GM06990 (cell line): Measurements from ENCODE around the gene RAB3D.
"Not testable (repeated sequence)": the region's sequence is repeated elsewhere in the genome, so short reads cannot be mapped to it uniquely, and the experiment has no call there.

Source experiments
- DNase-seq: peaks from one replicate; pipeline ENCODE4 v3.0.0-alpha.2; 2011; ENCODE audit not compliant: insufficient read length; ENCODE audit errors: extremely low read depth
- H3K27me3 ChIP-seq: replicated peaks from 2 replicates; pipeline ENCODE4 v1.6.0; 2011; ENCODE audit warnings: low read length; ENCODE audit not compliant: control insufficient read depth, insufficient read depth
- H3K36me3 ChIP-seq: 2 replicates; pipeline ENCODE4 v1.5.1; 2011; ENCODE audit warnings: low read length; ENCODE audit not compliant: control insufficient read depth, insufficient read depth
- H3K4me3 ChIP-seq: replicated peaks from 2 replicates; pipeline ENCODE4 v1.5.1; 2011; ENCODE audit warnings: low read depth, mild to moderate bottlenecking, control low read depth, low read length
- TF ChIP-seq, protein P1 (sequence below): IDR thresholded peaks from 2 replicates; pipeline ENCODE4 v1.5.1; 2011; ENCODE audit warnings: low read length, control low read depth, mild to moderate bottlenecking, inconsistent platforms; ENCODE audit not compliant: insufficient read depth, poor library complexity, severe bottlenecking

Gene RAB3D

DNA sequence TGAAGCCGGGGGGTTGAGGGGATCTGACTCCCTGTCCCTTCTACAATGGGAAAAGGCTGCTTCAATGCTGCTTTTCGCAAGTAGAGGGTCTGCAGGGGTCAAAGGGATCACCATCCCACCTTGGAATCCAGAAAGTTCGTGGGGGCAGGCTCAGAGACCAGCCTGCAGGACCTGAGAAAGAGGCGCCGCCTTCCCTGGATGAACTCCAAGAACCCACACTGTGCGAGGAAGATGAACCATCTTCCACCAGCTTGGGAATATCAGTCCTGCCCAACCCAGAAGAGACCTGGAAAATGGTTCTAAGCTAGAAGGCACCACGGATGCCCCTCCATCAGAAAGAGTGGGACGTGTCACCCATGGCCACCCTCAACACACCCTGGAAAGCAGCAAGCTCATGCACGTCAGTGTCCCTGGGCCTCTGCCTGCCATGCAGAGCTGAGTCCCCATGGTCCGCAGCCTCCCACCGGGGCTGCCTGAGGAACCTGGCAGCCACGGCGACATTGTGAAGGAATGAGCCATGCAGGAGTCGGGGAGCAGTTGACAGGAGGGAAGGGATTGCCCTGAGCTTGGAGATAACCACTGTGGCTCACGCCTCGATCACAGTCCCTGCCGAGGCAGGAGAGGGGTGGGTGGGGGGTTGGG lies 14.6 kb downstream of the RAB3D start:
- H3K4me3 ChIP-seq = no peak overlapping the region
- no peaks in the 10 kb centered on the region; the same call in none of the 2 replicates for H3K36me3 ChIP-seq
- no peaks in the 10 kb centered on the region for H3K27me3 ChIP-seq
- TF ChIP-seq, protein P1, sequence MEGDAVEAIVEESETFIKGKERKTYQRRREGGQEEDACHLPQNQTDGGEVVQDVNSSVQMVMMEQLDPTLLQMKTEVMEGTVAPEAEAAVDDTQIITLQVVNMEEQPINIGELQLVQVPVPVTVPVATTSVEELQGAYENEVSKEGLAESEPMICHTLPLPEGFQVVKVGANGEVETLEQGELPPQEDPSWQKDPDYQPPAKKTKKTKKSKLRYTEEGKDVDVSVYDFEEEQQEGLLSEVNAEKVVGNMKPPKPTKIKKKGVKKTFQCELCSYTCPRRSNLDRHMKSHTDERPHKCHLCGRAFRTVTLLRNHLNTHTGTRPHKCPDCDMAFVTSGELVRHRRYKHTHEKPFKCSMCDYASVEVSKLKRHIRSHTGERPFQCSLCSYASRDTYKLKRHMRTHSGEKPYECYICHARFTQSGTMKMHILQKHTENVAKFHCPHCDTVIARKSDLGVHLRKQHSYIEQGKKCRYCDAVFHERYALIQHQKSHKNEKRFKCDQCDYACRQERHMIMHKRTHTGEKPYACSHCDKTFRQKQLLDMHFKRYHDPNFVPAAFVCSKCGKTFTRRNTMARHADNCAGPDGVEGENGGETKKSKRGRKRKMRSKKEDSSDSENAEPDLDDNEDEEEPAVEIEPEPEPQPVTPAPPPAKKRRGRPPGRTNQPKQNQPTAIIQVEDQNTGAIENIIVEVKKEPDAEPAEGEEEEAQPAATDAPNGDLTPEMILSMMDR = no peak
- no peak for DNase-seq

DNA sequence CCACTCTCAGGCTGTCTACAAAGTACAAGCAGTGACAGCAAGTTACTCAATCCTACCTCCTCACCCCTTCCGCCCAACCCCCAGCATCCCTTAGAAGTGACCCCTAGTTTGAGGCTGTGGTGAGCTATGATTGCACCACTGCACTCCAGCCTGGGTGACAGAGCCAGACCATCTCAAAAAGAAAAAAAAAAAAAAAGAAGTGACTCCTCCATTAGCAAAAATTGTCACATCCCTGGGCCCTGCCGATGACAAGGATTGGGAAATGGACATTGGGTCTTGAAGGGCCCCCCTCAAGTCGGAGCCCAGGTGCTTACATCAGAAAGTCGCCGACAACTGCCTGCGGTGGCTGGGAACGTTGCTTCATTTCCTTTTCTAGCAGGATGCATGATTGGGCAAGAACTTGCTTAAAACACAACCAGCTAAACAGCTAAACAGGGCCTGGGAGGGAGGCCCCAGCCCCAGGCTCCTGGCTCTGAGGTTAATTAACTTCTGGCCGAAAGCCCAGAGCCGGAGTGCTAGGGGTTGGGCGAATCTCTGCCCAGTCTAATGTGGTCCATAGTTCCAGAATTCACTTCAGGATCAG lies 15.3 kb downstream of the RAB3D start:
- DNase-seq = peak; percentile 80
- Histone ChIP-seq H3K36me3 (no peaks in the 10 kb centered on the region; the same call in 1 of the 2 replicates), H3K27me3 (no peaks in the 10 kb centered on the region), H3K4me3 (no peak overlapping the region)
- TF ChIP-seq, protein P1 = no peak

DNA sequence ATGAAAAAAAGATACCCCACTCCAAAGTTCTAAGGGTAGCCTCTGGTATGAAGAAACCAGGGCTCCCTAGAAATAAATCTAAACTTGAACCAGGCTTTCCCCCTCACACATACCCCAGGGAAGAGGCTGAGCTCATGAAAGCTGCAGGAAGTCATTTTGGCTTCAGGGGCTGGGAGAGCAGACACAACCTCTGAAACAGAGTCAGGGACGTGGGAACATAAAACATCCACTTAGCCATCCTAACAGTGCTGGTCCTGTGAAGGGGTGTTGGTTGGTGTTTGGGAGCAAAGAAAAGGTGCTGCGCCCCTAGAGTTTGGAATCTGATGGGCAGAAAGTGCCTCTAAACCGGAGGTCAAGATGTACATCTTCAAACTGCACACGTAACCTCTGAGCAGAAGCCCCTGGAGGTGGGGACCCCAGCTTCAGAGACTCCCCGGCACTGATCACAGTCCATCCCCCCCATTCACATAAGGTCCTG lies 15.8 kb downstream of the RAB3D start:
- DNase-seq = no peak
- Histone ChIP-seq H3K27me3 (no peaks in the 10 kb centered on the region), H3K4me3 (no peak overlapping the region), H3K36me3 (no peaks in the 10 kb centered on the region; the same call in 1 of the 2 replicates)
- TF ChIP-seq, protein P1 = no peak

DNA sequence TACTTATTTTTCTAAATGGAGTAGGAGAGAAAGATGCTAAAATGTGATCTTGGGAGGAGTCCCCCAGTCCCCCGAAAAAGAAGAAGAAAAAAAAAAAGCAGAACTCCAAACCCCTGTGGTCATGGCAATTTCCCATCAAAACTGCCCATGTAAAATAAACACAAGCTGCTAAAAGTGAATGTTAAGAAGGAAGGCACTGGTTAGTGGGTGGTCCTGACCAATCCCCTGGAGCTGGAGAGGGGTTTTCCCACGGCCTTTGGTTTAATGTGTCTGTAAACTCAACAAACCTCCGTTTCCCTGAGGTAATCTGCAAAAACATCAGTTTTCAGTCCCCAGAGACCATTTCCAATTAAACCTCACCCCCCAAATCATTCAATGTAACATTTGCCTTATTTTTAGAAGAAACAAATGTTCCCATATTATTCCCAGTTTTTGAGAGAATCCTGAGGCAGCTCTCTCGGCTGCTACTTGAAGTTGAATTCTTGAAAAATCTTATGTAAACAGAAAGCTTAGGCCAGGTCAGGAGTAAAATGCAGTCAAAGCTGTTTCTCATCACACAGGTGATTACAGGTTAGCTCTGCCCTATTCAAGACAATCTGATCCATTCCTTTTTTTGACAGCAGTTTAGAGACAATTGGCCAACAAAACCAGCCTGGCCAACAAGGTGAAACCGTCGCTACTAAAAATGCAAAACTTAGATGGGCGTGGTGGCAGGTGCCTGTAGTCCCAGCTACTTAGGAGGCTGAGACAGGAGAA lies 17.0 kb downstream of the RAB3D start:
- no peaks in the 10 kb centered on the region; the same call in 1 of the 2 replicates for H3K36me3 ChIP-seq
- no peaks in the 10 kb centered on the region for H3K27me3 ChIP-seq
- H3K4me3 ChIP-seq = no peak overlapping the region
- TF ChIP-seq, protein P1 = no peak
- no peak for DNase-seq

DNA sequence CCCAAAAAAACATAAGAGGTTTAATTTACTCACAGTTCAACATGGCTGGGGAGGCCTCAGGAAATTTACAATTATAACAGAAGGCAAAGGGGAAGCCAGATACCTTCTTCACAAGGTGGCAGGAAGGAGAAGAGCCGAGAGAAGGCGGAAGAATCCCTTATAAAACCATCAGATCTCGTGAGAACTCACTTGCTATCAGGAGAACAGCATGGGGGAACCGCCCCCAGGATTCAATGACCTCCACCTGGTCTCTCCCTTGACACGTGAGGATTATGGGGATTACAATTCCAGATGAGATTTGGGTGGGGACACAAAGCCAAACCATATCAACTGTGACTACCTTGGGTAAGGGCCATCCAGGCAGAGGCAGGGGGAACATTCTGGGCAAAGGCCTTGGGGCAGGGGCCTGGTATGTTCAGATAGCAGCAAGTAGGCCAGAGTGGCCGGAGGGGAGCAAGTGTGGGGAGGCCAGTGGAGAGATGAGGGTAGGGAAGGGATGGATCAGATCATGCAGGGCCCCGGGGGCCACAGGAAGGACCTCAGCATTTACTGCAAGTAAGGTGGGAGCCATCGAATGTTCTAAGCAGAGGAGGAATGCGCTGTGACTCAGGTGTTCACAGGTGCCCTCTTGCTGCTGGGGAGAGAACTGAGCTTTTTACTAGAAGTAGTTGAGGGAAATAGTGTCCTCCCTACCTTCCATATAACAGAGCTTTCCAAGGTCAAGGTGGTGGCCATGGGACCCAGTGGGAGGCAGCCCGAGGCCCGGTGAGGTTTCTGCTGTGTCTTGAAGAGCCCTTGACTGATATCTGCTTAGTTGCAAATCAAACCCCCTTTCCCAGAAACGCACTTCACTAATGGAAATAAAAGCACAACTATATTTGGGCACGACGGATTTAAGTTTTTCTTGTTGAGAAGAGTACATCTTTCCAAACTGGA lies 18.0 kb downstream of the RAB3D start:
- Histone ChIP-seq H3K36me3 (no peaks in the 10 kb centered on the region; the same call in 1 of the 2 replicates), H3K27me3 (no peaks in the 10 kb centered on the region), H3K4me3 (no peak overlapping the region)
- no peak for DNase-seq
- TF ChIP-seq, protein P1 = no peak

DNA sequence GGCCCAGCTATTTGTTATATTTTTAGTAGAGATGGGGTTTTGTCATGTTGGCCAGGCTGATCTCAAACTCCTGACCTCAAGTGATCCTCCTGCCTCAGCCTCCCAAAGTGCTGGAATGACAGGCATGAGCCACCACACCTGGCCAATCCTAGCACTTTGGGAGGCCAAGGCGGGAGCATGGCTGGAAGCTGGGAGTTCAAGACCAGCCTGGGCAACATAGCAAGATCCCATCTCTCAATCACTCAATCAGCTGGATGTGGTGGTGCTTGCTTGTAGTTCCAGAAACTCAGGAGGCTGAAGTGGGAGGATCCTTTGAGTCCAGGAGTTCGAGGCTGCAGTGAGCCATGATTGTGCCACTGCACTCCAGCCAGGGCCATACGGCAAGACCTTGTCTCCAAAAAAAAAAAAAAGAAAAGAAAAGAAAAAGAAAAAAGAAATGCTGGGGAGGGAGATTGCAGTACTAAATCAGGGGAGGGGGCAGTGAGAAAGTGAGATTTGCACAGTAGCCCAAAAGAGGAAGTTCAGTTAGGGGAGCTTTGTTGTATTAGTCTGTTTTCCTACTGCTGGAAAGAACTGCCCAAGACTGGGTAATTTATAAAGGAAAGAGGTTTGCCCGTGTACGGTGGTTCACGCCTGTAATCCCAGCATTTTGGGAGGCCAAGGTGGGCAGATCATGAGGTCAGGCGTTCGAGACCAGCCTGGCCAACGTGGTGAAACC lies 19.0 kb downstream of the RAB3D start:
- not testable (repeated sequence) for H3K36me3 ChIP-seq, H3K4me3 ChIP-seq, H3K27me3 ChIP-seq, DNase-seq
